ENCODE measurements around the gene CTU2. TPM values are rescaled to one million over a fixed set of nuclear protein-coding genes. Genes with fewer than 3 reads are reported as not detected.

The CTU2 gene
- total RNA-seq, 1 donor from 2014 or later = 32.1 TPM

- no peaks in the 10 kb centered on the region for H3K4me1 Mint-ChIP-seq
- no peak for TF ChIP-seq CTCF (conservative IDR thresholded peaks at IDR 0.05)
- H3K27ac Mint-ChIP-seq (ENCODE audit: unreplicated experiment) = no peak overlapping the region
Observed at GRCh38 chr16:88691924-88692560, 14.3 kb upstream of the CTU2 start.

GRCh38 chr16:88692861-88693260 lies 13.4 kb upstream of the CTU2 start:
- H3K36me3 Mint-ChIP-seq (ENCODE audit: low read depth) = no peaks in the 10 kb centered on the region
- no peak overlapping the region for H3K27ac Mint-ChIP-seq (ENCODE audit: unreplicated experiment)
- no peak for TF ChIP-seq CTCF (conservative IDR thresholded peaks at IDR 0.05)
- no peak overlapping the region for H3K4me3 Mint-ChIP-seq
- peaks cover 31% of the 10 kb centered on the region for H3K27me3 Mint-ChIP-seq (ENCODE audit: low read depth)
- DNase-seq (ENCODE audit: low read depth, low spot score) = no peak
- no peaks in the 10 kb centered on the region for H3K4me1 Mint-ChIP-seq
- H3K9me3 Mint-ChIP-seq = no peaks in the 10 kb centered on the region

More at GRCh38 chr16:88691924-88692560, 14.3 kb upstream of the CTU2 start:
- peaks cover 38% of the 10 kb centered on the region for H3K27me3 Mint-ChIP-seq (ENCODE audit: low read depth)
- H3K36me3 Mint-ChIP-seq (ENCODE audit: low read depth) = no peaks in the 10 kb centered on the region
- no peaks in the 10 kb centered on the region for H3K9me3 Mint-ChIP-seq
- no peak overlapping the region for H3K4me3 Mint-ChIP-seq
- DNase-seq (ENCODE audit: low read depth, low spot score) = no peak

- Mint-ChIP-seq H3K27me3 (ENCODE audit: low read depth) (peaks cover 23% of the 10 kb centered on the region), H3K36me3 (ENCODE audit: low read depth) (no peaks in the 10 kb centered on the region), H3K4me1 (no peaks in the 10 kb centered on the region), H3K27ac (ENCODE audit: unreplicated experiment) (no peak overlapping the region), H3K9me3 (no peaks in the 10 kb centered on the region), H3K4me3 (no peak overlapping the region)
- no peak for DNase-seq (ENCODE audit: low read depth, low spot score)
- TF ChIP-seq CTCF (conservative IDR thresholded peaks at IDR 0.05) = no peak
Observed at GRCh38 chr16:88693420-88694177, 12.7 kb upstream of the CTU2 start.

- Mint-ChIP-seq H3K9me3 (no peaks in the 10 kb centered on the region), H3K27me3 (ENCODE audit: low read depth) (peaks cover 15% of the 10 kb centered on the region), H3K36me3 (ENCODE audit: low read depth) (no peaks in the 10 kb centered on the region), H3K4me3 (no peak overlapping the region), H3K27ac (ENCODE audit: unreplicated experiment) (no peak overlapping the region), H3K4me1 (no peaks in the 10 kb centered on the region)
- no peak for TF ChIP-seq CTCF (conservative IDR thresholded peaks at IDR 0.05)
- no peak for DNase-seq (ENCODE audit: low read depth, low spot score)
Observed at GRCh38 chr16:88694221-88695087, 11.8 kb upstream of the CTU2 start.

GRCh38 chr16:88695218-88695617 lies 11.1 kb upstream of the CTU2 start:
- peaks cover 11% of the 10 kb centered on the region for H3K27me3 Mint-ChIP-seq (ENCODE audit: low read depth)
- H3K36me3 Mint-ChIP-seq (ENCODE audit: low read depth) = no peaks in the 10 kb centered on the region
- no peaks in the 10 kb centered on the region for H3K9me3 Mint-ChIP-seq
- H3K27ac Mint-ChIP-seq (ENCODE audit: unreplicated experiment) = no peak overlapping the region
- no peaks in the 10 kb centered on the region for H3K4me1 Mint-ChIP-seq
- no peak for TF ChIP-seq CTCF (conservative IDR thresholded peaks at IDR 0.05)
- no peak for DNase-seq (ENCODE audit: low read depth, low spot score)
- H3K4me3 Mint-ChIP-seq = no peak overlapping the region
